HG03571 (cell line): ENCODE data around the gene RPL38.

Experiments used
- ATAC-seq: cut with Tn5 transposase; IDR thresholded peaks from one replicate; pipeline ENCODE4 v1.9.1; 2021; ENCODE audit not compliant: unreplicated experiment

RPL38 gene

GRCh38 chr17:74245145-74245831, 41.8 kb downstream of the RPL38 start:
- no peak for ATAC-seq

- no peak for ATAC-seq
Observed at GRCh38 chr17:74245871-74246270, 42.4 kb downstream of the RPL38 start.

- no peak for ATAC-seq
Observed at GRCh38 chr17:74249590-74250270, 46.3 kb downstream of the RPL38 start.

GRCh38 chr17:74250324-74250995, 47.0 kb downstream of the RPL38 start:
- ATAC-seq, result no peak

GRCh38 chr17:74251051-74251450, 47.6 kb downstream of the RPL38 start:
- ATAC-seq, result no peak

GRCh38 chr17:74251569-74251968, 48.1 kb downstream of the RPL38 start:
- ATAC-seq, result no peak

GRCh38 chr17:74252211-74252610, 48.7 kb downstream of the RPL38 start:
- ATAC-seq, result no peak

- ATAC-seq, result no peak
Observed at GRCh38 chr17:74253036-74253435, 49.6 kb downstream of the RPL38 start.

- no peak for ATAC-seq
Observed at GRCh38 chr17:74257311-74257710, 53.8 kb downstream of the RPL38 start.

- no peak for ATAC-seq
Observed at GRCh38 chr17:74259667-74260524, 56.4 kb downstream of the RPL38 start.
